Activated CD4-positive, alpha-beta T cell treated with anti-CD3 and anti-CD28 coated beads, Interleukin-2, amount 50 U/mL, for 48 hours (primary cell): ENCODE measurements around the gene SMIM28.

Experiments used
- DNase-seq, 2 experiments: peaks; one replicate each; pipeline ENCODE4 v3.0.0-alpha.2; 2020

The SMIM28 gene

GRCh38 chr6:138431256-138432062, 53.8 kb downstream of the SMIM28 start:
- DNase-seq = no peak

GRCh38 chr6:138432063-138432356, 54.3 kb downstream of the SMIM28 start:
- DNase-seq = no peak
